ENCODE data around the gene C1QTNF5. TPM values are rescaled to one million over a fixed set of nuclear protein-coding genes. Genes with fewer than 3 reads are reported as not detected.

The C1QTNF5 gene
- total RNA-seq, 4 donors from 2014 or later, result 44.3 to 52.1 (median 45.6) TPM

DNA sequence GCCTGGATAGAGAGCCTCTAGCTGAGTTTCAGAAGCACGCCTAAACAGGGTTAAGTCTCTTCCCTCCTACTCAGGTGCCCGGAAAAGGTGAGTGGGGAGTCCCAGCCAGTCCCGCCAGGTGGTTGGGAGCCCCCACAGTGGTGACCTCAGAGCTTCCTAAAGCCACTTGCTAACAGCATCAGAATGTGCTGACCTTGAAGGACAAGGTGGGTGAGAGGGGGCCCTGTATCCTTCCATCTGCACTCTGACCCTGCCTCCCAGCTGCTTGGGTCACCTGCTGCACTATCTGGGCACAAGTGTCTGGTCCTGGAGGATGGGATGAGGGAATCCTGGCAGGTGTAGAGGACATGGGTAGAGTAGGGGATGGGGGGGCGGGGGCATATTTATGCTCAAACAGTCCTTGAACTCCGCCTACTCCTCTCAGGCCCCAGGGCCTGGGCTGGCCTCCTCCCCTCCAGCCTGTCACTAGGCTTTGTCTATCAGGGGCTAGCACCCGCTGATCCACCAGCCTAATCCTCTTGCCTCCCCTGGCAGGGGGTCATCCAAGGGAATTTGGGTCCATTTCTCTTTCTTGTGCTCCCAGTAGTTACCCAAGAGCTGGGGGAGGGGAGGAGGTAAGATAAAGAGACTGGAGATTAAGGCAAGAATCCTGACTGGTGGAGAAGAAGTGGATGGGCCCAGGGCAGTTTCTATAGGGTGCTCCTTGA is 37.4 kb upstream of the C1QTNF5 start:
- WGBS, 2 donors (ENCODE audit: low coverage in 1 of 2), result no CpG with 5 or more reads among the region's 6 CpGs
- Histone ChIP-seq H3K4me3 (no peak overlapping the region), H3K27ac (peak overlapping the region in 3 of 4 donors; percentile 55 to 97 (median 96)), H3K36me3 (no peaks in the 10 kb centered on the region), H3K4me1 (peaks cover 0 to 67% (median 30%) of the 10 kb centered on the region in 3 donors), H3K27me3 (no peaks in the 10 kb centered on the region), H3K9me3 (no peaks in the 10 kb centered on the region)
- no peak for ATAC-seq
- no peak for TF ChIP-seq EP300 (IDR thresholded peaks at IDR 0.05)
- no peak for TF ChIP-seq POLR2AphosphoS5 (IDR thresholded peaks at IDR 0.05)
- TF ChIP-seq, protein P1, sequence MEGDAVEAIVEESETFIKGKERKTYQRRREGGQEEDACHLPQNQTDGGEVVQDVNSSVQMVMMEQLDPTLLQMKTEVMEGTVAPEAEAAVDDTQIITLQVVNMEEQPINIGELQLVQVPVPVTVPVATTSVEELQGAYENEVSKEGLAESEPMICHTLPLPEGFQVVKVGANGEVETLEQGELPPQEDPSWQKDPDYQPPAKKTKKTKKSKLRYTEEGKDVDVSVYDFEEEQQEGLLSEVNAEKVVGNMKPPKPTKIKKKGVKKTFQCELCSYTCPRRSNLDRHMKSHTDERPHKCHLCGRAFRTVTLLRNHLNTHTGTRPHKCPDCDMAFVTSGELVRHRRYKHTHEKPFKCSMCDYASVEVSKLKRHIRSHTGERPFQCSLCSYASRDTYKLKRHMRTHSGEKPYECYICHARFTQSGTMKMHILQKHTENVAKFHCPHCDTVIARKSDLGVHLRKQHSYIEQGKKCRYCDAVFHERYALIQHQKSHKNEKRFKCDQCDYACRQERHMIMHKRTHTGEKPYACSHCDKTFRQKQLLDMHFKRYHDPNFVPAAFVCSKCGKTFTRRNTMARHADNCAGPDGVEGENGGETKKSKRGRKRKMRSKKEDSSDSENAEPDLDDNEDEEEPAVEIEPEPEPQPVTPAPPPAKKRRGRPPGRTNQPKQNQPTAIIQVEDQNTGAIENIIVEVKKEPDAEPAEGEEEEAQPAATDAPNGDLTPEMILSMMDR (IDR thresholded peaks at IDR 0.05), result no peak
- no peak for TF ChIP-seq POLR2A (IDR thresholded peaks at IDR 0.05)

DNA sequence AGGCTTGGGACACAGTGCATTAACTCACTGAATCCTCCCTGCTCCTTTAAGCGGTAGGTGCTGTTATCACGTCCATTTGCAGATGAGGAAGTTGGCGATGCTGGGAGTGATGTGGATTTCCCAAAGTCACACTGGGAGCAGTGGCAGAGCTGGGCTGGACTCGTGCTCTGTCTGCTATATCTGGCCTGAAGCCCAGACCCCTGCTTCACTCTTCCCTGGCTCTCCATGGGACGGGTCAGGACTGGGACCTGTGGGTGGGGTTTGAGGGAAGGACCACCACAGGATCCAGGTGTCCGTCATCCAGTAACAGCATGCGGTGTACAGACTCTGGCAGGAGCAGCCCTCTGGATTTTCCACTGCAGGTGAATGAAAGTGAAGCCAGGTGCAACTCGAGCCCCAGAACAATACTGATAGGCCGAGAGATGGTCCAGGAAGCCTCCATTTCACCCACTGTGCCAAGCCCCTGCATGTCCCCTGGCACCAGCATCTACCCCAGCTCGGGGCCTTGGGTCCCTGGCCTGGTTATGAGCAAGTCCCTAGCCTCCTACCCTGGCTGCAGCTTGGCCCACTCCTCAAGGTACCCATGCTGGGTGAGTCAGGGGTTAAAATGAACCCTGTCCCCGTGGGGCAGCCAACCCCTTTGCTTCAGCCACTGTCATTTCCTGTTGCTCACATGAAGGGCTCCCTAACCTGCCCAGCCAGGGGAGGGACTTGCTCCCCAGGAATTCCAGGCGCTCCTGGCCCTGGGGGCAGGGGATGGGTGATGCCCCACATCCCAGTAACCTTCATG is 36.6 kb upstream of the C1QTNF5 start:
- H3K36me3 ChIP-seq, result no peaks in the 10 kb centered on the region
- H3K27ac ChIP-seq, result peak overlapping the region in 3 of 4 donors; percentile 55 to 97 (median 96)
- H3K4me1 ChIP-seq, result peaks cover 0 to 73% (median 32%) of the 10 kb centered on the region in 3 donors
- no peak for TF ChIP-seq EP300 (IDR thresholded peaks at IDR 0.05)
- TF ChIP-seq POLR2A (IDR thresholded peaks at IDR 0.05), result no peak
- TF ChIP-seq, protein P1 (IDR thresholded peaks at IDR 0.05), result no peak
- no peak for TF ChIP-seq POLR2AphosphoS5 (IDR thresholded peaks at IDR 0.05)
- no peaks in the 10 kb centered on the region for H3K27me3 ChIP-seq
- WGBS, 2 donors (ENCODE audit: low coverage in 1 of 2), result 65 to 67% methylated on average over 3 to 4 of the region's 12 CpGs
- H3K4me3 ChIP-seq, result no peak overlapping the region
- no peak for ATAC-seq
- no peaks in the 10 kb centered on the region for H3K9me3 ChIP-seq

DNA sequence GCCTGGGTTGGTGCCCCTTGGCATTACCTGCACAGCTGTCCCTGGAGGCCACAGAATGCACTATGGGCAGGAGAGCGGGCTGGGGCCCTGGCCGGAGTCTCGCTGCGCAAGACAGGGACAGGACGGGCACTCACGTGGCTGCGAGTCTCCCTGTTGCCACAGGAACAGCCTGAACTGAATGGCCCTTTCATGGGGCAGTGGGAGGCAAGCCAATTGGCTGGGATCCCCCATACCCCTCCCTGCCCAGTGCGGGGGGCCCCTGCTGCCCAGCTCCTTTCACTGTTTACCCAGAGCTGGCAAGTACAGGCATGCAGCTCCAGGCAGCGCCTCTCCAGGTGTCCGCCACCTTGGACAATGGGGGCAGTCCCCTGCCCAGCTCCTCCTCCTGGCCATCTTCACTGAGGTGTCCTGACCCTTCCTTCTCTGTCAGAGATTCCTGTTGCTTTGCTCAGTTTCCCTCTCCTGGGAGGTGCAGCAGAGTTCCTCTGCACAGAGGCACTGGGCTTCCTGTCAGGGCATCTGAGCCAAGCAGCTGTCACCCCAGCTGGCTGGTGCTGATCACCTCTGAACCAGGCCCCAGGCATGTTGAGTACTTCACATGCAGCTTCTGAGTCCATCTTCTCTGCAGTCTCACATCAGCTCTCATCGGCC is 35.6 kb upstream of the C1QTNF5 start:
- 38% methylated on average over 1 of the region's 11 CpGs; no CpG with 5 or more reads in 1 of the 2 donors for WGBS, 2 donors (ENCODE audit: low coverage in 1 of 2)

DNA sequence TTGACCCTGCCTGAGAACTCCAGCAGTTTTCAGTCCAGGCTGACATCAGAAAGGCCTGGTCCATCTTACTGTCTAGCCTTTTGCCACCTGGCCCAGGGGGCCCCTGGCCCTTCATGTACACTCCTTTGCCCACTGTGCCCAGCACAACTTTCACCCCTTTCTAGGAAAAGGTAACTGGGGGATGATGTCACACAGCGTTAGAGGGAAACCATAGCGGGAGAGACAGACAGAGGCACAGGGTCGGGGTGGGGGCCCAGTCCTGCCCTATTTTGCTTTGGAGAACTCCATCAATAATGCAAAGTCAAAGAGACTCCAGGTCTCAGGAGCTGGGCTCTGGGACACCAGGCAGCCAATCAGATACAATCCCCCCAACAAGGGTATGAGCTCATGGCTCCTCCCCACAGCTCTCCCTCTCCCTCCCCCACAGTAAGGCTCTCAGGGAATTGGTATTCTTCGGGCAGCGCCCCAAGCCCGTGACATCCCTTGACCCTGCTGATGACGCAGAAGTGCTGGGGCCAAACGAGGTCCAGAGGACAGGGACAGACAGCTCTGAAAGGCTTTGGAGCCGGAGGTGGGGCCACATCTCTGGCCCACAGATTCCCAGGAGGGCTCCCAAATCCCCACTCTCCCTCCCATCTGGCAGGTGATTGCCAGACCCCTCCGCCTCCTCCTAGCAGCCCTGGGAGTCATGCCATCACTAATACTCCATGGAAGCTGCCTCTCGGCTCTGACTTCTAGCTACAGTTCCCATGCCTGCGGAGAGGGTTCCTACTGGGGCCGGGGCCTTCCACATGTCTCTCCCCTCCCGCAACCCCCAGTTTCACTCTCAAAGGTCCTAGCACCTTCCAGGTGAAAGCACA is 34.9 kb upstream of the C1QTNF5 start:
- peak; percentile 79 for ATAC-seq
- Histone ChIP-seq H3K36me3 (no peaks in the 10 kb centered on the region), H3K27ac (peak overlapping the region; percentile 62 to 97 (median 94)), H3K4me3 (peak overlapping the region in 1 of 2 donors; percentile 18), H3K4me1 (peaks cover 0 to 75% (median 37%) of the 10 kb centered on the region in 3 donors), H3K9me3 (no peaks in the 10 kb centered on the region), H3K27me3 (no peaks in the 10 kb centered on the region)
- 36 to 52% methylated on average over 4 to 6 of the region's 14 CpGs for WGBS, 2 donors (ENCODE audit: low coverage in 1 of 2)
- TF ChIP-seq POLR2AphosphoS5 (IDR thresholded peaks at IDR 0.05) (peak; percentile 94), EP300 (IDR thresholded peaks at IDR 0.05) (no peak)

More for the DNA sequence above, 35.6 kb upstream of the C1QTNF5 start:
- H3K4me3 ChIP-seq, result peak overlapping the region in 1 of 2 donors; percentile 18
- H3K27ac ChIP-seq, result peak overlapping the region; percentile 62 to 97 (median 94)
- H3K9me3 ChIP-seq, result no peaks in the 10 kb centered on the region
- TF ChIP-seq, protein P1 (IDR thresholded peaks at IDR 0.05), result peak in 1 of 4 experiments; percentile 8
- TF ChIP-seq POLR2A (IDR thresholded peaks at IDR 0.05), result peak in 1 of 2 donors; percentile 21
- TF ChIP-seq POLR2AphosphoS5 (IDR thresholded peaks at IDR 0.05), result peak; percentile 64
- no peak for TF ChIP-seq EP300 (IDR thresholded peaks at IDR 0.05)
- peaks cover 0 to 75% (median 38%) of the 10 kb centered on the region in 3 donors for H3K4me1 ChIP-seq
- H3K27me3 ChIP-seq, result no peaks in the 10 kb centered on the region
- peak; percentile 24 for ATAC-seq
- no peaks in the 10 kb centered on the region for H3K36me3 ChIP-seq

Data from gastroesophageal sphincter (tissue), 4 donors.